ENCODE data around the gene CUL9.

CUL9 gene

GRCh38 chr6:43173591-43174262, 8.3 kb upstream of the CUL9 start:
- DNase-seq = peak in 1 of 2 donors; percentile 29

DNA sequence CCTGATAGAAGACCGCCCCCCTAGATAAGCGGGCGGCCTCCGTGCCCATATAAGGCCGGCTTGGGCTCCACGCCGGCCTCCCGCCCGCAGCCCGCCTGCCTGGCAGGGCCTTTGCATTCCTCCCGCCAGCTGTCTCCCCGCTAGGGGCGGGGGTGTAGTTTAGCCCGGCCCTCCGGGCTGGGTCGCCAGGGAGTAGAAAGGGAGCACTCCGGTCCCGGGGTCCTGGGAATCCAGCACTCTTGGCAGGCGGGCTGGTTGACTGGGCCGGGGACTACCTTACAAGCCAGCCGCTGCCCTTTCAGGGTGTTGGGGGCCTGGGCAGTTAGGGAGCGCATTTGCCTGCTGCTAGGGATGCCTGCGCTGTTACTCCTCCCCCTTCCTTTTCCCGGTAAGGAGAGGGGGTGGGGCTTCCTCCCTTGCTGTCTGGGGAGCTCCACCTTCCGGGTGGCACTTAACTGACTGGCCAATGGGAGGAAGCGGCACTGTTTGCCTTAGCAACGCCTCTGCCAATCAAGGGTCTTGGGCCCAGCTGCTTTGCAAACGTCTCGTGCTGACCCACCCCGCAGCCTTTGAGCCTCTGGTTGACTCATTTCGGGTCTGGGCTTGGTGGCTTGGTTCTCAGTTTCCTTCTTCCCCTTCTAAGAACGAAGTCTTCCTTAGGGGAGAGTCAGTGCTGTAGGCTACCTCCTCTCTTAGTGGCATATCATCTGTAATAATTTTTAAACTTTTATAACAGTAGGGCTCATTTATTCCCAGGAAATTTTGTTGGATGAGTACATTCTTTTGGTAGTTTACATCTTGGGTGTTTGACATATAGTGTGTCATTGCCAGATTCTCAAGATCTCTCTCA, 7.5 kb upstream of the CUL9 start:
- peak; percentile 97 for DNase-seq

GRCh38 chr6:43175676-43176422, 6.1 kb upstream of the CUL9 start:
- DNase-seq = no peak

GRCh38 chr6:43176423-43176786, 5.6 kb upstream of the CUL9 start:
- no peak for DNase-seq

GRCh38 chr6:43178150-43178549, 3.8 kb upstream of the CUL9 start:
- DNase-seq = no peak

- no peak for DNase-seq
Observed at GRCh38 chr6:43178951-43179830, 2.8 kb upstream of the CUL9 start.

DNA sequence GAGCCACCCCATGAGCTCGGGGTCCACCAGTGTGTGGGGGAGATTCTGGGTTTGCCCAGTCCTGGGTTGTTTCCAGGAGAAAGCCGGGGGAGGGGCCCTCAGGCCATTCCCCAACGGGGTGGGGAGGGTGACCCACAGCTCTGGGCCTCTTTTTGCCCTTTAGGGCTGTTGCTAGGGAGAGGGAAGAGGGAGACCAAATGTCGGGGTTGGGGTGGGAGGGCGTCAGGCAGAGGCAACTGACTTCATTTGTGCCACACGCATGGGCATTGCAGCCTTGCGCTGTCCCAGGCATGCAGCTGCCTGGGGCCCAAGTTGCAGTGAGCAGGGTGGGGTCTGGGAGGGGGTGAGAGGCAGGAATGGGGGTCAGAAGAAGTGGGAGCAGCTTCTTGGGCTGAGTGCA, 1.9 kb upstream of the CUL9 start:
- no peak for DNase-seq

- DNase-seq = no peak
Observed at GRCh38 chr6:43180985-43181384, 1.0 kb upstream of the CUL9 start.

DNA sequence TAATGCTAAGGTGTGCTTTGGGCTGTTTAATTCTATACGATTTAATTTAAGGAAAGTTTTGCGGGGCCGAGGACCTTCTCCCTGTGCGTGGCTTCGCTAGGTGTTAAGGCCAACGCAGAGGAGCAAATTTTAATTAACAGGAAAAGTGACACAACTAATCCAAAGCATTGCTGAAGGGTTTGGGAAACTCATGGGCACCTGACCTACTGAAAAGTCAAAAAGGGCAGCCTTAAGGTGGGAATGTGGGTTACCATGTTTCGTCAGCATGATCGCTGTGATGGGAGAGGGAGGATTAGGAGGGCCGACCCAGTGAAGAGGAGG, 415 bp upstream of the CUL9 start:
- no peak for DNase-seq

GRCh38 chr6:43183441-43183840, 1.4 kb downstream of the CUL9 start:
- no peak for DNase-seq

- no peak for DNase-seq
Observed at GRCh38 chr6:43184268-43184985, 2.4 kb downstream of the CUL9 start.

GRCh38 chr6:43185391-43185985, 3.5 kb downstream of the CUL9 start:
- DNase-seq = peak; percentile 12 to 37

DNA sequence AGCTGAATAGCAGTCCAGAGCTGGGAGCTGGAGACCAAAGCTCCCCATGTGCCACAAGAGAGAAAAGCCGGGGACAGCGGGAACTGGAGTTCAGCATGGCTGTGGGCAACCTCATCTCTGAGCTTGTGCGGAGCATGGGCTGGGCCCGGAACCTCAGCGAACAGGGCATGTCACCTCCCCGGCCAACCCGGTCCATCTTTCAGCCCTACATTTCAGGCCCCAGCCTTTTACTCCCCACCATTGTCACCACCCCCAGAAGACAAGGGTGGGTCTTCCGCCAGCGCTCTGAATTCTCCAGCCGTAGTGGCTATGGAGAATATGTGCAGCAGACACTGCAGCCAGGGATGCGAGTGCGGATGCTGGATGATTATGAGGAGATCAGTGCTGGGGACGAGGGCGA, 4.0 kb downstream of the CUL9 start:
- no peak for DNase-seq

- no peak for DNase-seq
Observed at GRCh38 chr6:43186706-43187105, 4.7 kb downstream of the CUL9 start.

- no peak for DNase-seq
Observed at GRCh38 chr6:43187821-43188220, 5.8 kb downstream of the CUL9 start.

DNA sequence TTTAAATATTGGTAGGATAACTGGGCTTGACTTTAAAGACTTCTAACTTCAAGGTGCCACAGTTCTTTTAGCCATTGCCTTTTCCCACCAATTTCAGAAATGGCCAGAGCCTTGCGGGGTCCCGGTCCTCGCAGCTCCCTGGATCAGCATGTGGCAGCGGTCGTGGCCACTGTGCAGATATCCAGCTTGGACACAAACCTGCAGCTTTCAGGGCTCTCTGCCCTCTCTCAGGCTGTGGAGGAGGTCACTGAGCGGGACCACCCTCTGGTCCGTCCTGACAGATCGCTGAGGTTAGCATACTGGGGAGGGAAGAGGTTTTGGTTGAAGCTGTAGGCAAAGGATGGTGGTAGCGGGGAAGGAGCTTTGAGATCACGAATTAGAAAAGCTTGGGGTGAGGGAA, 6.4 kb downstream of the CUL9 start:
- no peak for DNase-seq

DNA sequence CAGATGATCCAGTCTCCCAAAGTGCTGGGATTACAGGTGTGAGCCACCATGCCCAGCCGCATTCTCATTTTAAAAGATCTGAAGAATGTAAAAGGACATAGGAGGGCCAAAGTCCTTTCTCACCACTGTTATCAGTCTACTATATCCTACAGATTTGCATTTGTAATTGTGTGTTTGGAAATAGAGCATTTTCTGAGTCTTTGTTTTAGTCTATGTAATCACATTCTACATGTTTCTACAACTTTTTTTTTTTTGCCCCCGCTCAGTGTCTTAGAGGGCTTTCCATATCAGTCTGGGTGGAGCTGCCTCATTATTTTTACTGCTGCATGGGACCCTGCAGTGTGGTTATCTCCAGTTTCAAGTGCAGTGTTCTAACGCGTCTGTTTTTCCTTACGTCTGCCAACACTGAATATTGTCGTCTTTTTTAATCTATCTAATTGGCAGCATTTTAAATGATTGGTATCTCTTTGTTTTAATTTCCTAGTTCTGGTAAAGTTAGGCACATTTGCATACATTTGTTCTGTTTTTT, 7.8 kb downstream of the CUL9 start:
- DNase-seq = no peak

- DNase-seq = no peak
Observed at GRCh38 chr6:43192911-43193310, 10.9 kb downstream of the CUL9 start.

GRCh38 chr6:43193929-43194328, 11.9 kb downstream of the CUL9 start:
- no peak for DNase-seq

DNA sequence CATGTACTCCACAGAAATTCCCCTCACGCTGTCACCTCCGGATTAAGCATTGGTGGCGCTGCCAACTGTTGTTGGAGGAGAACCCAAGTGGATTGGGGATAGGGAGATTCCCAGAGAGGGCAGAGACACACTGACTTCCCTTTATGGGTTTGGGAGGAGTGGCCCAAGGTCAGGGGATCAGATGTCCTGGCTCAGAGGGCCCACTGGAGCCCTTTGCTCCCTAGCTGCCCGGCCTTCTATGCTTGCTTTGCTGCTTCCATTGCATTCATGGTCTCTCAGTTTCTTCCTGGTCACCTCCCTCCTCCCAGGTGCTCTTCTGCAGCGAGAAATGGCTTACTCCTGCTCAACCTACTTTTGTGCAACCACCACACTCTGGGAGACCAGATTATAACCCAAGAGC, 14.3 kb downstream of the CUL9 start:
- DNase-seq = no peak

DNA sequence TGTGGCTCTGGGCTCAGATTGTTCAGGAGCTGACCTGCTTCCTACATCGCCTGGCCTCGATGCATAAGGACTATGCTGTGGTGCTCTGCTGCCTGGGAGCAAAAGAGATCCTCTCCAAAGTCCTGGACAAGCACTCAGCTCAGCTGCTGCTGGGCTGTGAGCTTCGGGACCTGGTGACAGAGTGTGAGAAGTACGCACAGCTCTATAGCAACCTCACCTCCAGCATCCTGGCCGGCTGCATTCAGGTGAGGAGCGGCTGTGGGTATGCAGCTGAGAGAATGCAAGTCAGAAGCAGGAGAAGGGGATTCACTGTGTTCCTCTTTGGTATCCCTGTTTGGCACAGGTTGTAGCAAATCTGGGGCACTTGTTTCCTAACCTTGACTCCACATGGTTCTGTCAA, 17.9 kb downstream of the CUL9 start:
- no peak for DNase-seq

DNA sequence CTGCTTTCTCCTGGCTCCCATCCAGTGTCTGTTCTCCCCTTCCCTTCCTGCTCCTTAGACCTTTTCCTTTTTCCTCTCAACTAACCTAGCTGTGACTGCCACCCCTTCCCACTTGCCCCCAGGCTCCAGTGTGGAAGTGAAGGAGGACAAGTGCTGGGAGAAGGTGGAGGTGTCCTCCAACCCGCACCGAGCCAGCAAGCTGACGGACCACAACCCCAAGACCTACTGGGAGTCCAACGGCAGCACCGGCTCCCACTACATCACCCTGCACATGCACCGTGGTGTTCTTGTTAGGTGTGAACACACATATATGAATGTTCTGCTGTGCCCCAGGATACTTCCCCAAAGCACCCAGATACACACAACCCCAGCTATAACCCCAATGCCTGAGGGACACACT, 18.5 kb downstream of the CUL9 start:
- no peak for DNase-seq

All from CD4-positive, alpha-beta T cell treated with Interleukin-1 beta for 1 hour (primary cell).